DND-41 (cell line): ENCODE results near the gene NEURL1B.

Source experiments
- EZH2 ChIP-seq: IDR thresholded peaks from 3 replicates; pipeline ENCODE4 v1.6.1; 2012; ENCODE audit warnings: borderline replicate concordance, low read depth, mild to moderate bottlenecking, moderate library complexity, low read length, inconsistent platforms; ENCODE audit not compliant: severe bottlenecking
- TF ChIP-seq, protein P1 (sequence below): IDR thresholded peaks from 2 replicates; pipeline ENCODE4 v1.5.1; 2012; ENCODE audit warnings: borderline replicate concordance, low read length, moderate library complexity, mild to moderate bottlenecking; ENCODE audit not compliant: poor library complexity, severe bottlenecking; ENCODE audit errors: extremely low read depth

DNA sequence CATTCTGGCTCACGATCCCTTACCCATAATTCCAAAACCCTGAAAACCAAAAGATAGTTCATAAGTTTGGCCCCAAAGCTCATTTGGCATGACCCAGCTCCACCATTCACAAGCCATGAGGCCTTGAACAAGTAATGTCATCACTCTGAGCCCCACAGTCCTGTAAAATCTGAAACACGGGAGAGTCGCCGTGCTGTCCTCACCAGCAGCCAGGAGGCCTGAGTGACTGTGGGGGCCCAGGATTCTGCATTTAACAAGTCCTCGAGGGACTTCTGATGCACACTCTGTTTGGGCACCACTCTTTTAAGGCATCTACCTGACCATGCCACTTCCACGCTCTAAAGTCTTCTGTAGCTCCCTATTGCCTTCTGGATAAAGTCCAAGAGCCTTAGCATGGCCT is 89.2 kb downstream of the NEURL1B start:
- TF ChIP-seq EZH2 = no peak
- TF ChIP-seq, protein P1, sequence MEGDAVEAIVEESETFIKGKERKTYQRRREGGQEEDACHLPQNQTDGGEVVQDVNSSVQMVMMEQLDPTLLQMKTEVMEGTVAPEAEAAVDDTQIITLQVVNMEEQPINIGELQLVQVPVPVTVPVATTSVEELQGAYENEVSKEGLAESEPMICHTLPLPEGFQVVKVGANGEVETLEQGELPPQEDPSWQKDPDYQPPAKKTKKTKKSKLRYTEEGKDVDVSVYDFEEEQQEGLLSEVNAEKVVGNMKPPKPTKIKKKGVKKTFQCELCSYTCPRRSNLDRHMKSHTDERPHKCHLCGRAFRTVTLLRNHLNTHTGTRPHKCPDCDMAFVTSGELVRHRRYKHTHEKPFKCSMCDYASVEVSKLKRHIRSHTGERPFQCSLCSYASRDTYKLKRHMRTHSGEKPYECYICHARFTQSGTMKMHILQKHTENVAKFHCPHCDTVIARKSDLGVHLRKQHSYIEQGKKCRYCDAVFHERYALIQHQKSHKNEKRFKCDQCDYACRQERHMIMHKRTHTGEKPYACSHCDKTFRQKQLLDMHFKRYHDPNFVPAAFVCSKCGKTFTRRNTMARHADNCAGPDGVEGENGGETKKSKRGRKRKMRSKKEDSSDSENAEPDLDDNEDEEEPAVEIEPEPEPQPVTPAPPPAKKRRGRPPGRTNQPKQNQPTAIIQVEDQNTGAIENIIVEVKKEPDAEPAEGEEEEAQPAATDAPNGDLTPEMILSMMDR = no peak
